HG03025 (cell line): ENCODE measurements around the gene RBM39.
A peak's percentile ranks its signal among the peaks of the same experiment; 100 is the strongest.
"Not testable (repeated sequence)": the region's sequence is repeated elsewhere in the genome, so short reads cannot be mapped to it uniquely, and the experiment has no call there.

Source experiments
- ATAC-seq: cut with Tn5 transposase; IDR thresholded peaks from one replicate; pipeline ENCODE4 v1.9.1; 2021; ENCODE audit warnings: mild to moderate bottlenecking, moderate library complexity; ENCODE audit not compliant: unreplicated experiment, low FRiP score

RBM39 gene

GRCh38 chr20:35710884-35711587 lies 31.0 kb downstream of the RBM39 start:
- ATAC-seq, result no peak

DNA sequence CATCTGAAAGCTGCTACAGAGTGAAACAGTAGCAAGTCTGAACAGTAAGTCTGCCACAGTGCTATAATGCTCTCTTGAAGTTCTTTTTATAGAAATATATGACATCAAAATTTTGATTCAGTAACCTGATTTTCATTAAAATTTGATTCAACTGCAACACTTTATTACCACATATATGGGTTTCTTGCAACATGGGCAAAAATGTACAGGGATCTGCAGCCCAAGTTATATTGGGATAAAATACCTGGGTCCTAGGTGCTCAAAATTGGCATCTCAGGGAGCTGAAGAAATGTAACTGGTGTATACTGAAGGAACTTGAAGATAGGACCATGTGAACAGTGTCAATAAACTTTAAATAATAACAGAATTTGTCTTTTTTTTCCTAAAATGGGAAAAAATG lies 32.0 kb downstream of the RBM39 start:
- ATAC-seq, result no peak

DNA sequence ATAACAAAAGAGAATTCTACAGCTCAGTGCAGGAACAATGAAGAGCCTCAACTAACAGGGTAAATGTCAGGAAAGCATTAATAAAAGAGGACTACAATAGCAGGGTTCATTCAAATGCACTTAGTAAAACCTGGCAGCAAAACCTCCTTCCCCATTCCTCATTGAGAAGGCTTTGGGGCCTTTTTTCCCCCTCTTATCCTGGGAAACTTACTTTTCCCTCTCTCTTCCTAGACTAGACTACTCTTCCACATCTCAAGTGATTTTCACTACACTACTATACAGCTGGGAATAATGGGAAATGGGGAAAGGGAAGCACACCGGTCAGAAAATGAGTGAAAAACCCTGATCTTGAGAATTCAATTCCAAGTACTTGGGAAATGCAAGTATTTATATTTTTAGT lies 32.8 kb downstream of the RBM39 start:
- ATAC-seq, result no peak

DNA sequence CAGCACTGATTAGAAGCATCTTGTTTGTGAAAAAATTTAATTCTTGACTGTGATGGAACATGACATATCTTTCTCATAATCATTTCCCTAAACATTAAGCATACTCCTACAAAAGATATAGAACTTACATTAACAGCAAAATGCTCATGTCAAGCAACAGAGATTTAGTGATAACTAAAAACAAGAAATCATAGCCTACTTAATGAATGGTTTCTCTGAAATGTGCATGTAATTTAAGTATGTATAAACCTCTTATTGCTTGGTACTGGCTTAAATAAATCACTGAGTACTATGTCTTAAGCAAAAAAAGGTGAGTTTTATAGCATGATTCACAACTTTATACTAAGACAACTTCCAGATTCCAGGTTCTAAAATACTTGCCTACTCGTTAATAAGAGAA lies 33.6 kb downstream of the RBM39 start:
- ATAC-seq, result no peak

DNA sequence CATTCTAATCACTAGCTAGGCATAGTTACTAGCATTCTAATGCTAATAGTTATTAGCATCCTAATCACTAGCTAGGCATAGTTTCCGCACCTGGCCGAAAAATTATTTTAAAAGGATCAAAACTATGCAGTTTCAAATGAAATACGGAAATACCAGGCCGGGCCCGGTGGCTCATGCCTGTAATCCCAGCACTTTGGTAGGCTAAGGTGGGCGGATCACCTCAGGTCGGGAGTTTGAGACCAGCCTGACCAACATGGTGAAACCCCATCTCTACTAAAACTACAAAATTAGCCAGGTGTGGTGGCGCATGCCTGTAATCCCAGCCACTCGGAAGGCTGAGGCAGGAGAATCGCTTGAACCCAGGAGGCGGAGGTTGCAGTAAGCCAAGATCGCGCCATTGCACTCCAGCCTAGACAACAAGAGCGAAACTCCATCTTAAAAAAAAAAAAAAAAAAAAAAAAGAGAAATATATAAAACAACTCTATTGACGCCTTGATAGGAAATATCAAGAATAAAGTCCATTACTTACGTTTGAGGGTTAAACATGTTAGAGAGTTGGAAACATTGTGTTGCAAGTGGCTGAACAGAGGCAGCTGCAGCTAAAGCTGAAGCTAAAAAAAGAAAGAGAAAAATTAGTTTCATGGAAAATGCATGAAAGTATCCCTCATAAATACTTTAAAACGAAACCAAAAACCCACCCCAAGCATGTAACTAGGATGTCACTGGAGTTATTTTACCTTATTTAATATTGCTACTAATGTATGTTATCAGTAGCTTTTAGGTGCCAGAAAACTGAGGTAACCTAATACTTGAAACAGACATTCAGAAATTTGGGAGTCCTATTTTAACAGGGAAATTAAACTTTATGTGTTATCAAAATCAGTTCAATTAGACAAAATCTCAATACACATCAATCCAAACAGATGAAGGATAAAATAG lies 35.2 kb downstream of the RBM39 start:
- not testable (repeated sequence) for ATAC-seq

DNA sequence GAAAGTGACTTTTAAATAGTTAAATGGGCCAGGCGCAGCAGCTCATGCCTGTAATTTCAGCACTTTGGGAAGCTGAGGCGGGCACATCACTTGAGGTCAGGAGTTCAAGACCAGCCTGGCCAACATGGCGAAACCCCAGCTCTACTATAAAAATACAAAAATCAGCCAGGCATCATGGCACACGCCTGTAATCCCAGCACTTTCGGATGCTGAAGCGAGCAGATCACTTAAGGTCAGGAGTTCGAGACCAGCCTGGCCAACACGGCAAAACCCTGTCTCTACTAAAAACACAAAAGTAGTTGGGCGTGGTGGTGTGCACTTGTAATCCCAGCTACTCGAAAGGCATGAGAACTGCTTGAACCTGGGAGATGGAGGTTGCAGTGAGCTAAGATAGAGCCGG lies 36.2 kb downstream of the RBM39 start:
- not testable (repeated sequence) for ATAC-seq

DNA sequence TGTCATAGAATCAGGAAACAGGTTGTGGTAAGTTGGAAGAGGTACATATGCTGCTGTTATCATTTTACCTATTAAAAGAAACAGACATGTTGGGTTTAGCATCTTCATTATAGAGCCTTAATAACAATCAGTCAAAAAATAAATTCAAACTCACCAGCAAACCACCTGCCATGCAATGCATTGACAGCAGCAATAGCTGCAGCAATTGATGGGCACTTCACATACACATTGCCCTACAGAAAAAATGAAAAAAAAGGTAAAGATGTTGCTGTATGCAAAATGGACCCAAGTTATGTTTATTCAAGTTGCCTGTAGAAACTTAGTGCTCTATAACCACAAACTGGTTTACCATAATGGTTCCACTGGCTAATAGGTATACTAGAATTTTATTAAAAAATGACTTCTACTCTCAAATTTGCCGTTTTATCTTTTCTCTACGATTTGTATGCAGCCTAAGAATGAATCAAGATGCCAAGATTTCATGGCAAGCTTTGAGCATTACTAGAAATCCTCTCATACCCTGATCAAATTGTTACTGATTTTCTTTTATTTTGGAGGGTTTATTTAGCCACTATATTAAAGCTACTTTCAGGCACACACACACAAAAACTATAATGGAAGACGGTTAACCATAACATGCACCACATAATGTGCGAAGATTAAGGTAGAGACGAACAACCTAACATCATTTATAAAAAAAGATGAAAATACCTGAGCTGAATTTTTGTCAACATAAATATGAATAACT lies 37.4 kb downstream of the RBM39 start:
- no peak for ATAC-seq

DNA sequence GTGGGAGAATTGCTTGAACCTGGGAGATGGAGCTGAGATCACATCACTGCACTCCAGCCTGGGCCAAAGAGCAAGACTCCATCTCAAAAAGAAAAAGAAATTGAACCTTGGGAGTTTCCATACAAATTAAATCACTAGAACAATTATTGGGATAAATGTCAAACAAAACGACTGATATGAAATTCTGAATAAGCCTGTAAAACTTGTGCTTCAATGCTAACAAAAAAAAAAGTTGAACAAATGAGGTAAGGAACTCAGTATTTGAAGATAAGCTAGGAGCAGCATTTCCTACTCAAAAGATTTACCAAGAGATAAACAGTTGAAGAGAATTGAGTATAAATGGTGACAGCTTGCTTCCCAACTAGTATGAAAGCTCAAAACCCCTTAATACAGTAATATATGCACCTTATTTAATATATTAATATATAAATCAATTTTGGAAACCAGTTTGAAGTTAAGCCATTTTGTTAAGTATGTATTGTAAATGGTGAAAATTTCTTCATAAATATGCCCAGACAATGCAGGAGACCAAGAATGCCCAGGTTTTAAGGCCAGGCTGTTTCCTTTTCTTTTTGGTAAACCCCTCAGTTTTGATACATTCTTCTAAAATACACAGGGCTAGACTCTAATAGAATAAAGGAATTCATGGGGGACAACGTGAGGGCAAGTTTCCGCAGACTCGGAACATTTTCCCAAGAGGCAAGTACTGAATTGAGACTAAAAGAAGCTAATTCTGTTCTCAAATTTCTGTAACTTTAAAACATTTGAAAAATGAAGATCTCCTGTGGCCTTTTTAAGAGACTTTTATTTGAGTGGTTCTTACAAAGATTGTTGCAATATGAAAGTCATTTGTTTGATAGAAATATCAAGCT lies 39.0 kb downstream of the RBM39 start:
- ATAC-seq, result no peak

- no peak for ATAC-seq
Observed at GRCh38 chr20:35702051-35702823, 39.8 kb downstream of the RBM39 start.

- ATAC-seq, result no peak
Observed at GRCh38 chr20:35700625-35701148, 41.4 kb downstream of the RBM39 start.

DNA sequence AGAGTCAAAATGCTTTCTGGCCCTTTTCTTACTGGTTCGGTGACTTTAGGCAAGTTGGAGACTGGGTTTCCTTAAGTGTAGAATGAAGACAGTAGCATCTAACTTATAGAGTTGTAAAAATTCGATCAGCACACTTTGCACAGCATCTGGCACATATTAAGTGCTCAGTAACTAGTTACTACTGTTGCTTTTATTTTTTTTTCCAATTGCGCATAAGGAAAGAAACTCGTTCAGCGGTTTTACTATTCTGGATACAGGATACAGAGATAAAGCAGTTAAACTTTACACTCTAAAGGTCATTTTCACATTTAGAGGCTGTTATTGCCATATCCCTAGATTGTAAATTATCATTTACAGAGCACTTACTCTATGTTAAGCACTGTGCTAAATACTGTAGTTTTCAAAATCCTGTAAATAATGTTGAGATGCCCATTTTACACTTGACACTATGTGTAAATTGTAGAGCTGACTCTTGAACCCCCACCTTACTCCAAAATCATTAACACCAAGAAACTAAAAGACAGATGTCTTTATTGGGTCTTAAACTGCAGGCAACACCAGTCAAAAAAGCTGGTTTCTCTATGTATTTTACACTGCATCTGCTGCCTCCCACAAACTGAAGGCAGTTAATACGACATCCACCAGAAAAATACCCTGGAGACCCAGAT lies 42.0 kb downstream of the RBM39 start:
- no peak for ATAC-seq

DNA sequence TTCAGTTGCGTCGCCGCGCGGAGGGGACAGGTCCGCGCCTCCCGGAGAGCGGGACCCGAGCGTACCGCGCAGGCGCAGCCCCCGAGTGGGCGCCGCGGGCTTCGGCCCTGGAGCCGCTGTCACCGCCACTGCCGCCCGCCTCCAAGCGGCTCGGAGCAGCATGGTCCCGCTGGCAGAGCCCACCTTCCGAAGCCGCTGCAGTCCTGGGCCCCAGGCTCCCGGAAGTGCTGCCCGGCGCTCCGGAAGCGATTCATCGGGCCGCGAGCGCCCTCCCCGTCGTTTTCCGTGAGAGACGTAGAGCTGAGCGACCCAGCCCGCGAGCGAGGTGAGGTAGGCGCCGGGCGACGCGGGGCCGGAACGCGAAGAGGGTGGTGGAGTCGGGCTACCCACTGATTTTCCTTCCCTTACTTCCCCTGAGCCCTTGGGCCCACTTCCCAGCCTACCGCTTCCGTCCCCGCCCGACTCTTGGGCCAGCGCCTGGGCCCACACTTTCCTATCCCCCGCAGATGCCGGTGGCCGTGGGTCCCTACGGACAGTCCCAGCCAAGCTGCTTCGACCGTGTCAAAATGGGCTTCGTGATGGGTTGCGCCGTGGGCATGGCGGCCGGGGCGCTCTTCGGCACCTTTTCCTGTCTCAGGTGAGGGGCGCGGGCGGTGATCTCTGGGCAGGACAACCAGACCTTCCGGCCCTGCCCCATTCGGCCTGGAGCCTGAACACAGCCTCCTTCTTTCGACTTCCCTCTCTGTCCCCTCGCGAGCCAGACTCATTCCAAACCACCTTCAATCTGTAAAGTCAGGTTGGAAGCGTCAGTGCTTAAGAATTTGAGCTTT lies 42.7 kb downstream of the RBM39 start, which contains the start of the genes NFS1 and ROMO1:
Gene NFS1 (minus strand): TSS at position 226 of the 830 bp plus-strand sequence. CDS start 64 bp downstream, at position 162.
Gene ROMO1 (plus strand): TSS at position 279 of the 830 bp plus-strand sequence. CDS start 228 bp downstream, at position 507.
- ATAC-seq, result peak; percentile 53

- peak; percentile 23 for ATAC-seq
Observed at GRCh38 chr20:35698298-35699126, 43.5 kb downstream of the RBM39 start.

DNA sequence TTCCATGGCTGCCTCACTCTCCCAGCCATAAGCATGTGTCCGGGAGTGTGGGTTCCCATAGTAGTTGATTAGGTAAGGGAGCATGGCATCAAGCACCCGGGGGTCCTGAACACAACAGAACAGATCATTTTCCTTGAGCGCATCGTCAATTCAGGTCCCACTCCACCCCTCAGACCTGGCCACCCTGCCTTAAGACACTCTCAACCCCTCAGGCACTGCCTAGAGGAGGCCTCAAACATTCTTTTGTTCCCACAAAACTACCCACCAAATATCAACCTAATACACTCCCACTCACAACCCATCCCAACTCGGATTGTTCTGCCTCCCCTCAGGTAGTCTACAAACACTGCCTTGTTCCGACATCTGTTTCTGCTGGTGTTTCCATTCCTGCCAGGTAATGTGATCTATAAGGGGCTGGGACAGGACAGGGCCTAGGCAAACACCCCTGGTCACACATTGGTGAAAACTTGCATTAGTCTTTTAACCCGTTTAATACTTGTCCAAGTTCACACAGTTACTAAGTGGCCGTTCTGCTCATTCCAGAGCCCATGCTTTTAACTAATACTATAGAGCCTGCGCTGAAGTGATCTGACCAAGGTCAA lies 44.3 kb downstream of the RBM39 start:
- no peak for ATAC-seq

DNA sequence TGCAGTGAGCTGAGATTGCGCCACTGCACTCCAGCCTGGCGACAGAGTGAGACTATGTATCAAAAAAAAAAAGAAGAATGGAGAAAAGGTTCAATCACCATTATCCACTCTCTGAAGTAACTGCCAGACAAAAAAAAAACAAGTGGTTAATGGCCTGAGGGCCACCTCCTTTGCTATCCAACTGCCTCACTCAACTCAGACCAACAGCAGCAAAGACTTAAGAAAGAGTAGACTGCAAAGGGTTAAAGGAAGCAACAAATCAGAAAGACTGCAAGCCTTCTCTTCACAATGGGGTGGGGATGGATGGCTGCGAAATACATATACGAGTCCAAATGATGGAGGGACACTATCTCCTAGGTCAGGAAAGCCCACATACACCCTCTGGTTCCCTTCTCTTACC lies 46.1 kb downstream of the RBM39 start:
- no peak for ATAC-seq

DNA sequence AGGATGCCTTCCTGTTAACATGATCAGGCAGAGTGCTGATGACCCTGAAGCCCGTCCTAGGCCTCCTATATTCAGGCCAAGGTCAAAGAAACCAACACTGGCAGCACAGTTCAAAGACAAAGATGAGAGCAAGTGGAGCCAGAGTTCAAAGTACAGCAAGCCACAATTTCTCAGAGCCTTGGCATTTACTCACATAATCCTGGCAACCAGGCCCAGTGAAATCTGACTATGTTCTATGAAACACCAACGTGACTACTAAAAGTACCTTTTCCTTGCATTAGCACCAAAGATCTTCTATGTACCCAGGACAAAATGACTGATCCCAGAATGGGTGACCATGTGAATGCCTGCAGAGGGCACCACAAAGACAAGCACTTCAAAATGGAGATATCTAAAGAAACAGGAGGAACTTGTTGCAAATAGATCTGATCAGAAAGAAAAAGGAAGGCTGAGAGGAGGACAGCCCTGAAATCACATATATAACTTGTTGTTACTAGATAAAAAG lies 46.8 kb downstream of the RBM39 start:
- no peak for ATAC-seq
